PC-9 (cell line): ENCODE data around the gene MOB3A. TPM values are rescaled to one million over a fixed set of nuclear protein-coding genes. Genes with fewer than 3 reads are reported as not detected.

Experiments used
- BruUV-seq: library from RNA; stranded (reverse); fragments of 400-500 nt; replicated peaks from 2 replicates; lab custom pipeline; 2021; lab: Mats Ljungman, UMichigan
- CTCF ChIA-PET: fragments of 300-600 bp; sonication (Branson Sonifier 250); formaldehyde crosslinking; loops from one replicate; lab custom pipeline; 2022; ENCODE audit warnings: antibody characterized with exemption; lab: Charles Lee
- POLR2A ChIA-PET: fragments of 300-600 bp; sonication (Branson Sonifier 250); formaldehyde crosslinking; loops from one replicate; lab custom pipeline; 2022; ENCODE audit warnings: antibody characterized with exemption; ENCODE audit not compliant: unreplicated experiment; lab: Charles Lee
- DNase-seq, 2 experiments: peaks; one replicate each; pipeline versions ENCODE4 v3.0.0 to v3.0.0-alpha.2; 2015 to 2022; ENCODE audit warnings: mixed read lengths in 1 of 2
- H2AFZ ChIP-seq: fragments of 200-600 bp; sonication (generic); 2 replicates; pipeline ENCODE4 v1.8.1; 2017; ENCODE audit warnings: antibody characterized with exemption
- H3F3A ChIP-seq: fragments of 200-600 bp; sonication (generic); 2 replicates; pipeline ENCODE4 v1.8.1; 2017; ENCODE audit warnings: antibody characterized with exemption, mild to moderate bottlenecking, low read depth; ENCODE audit not compliant: insufficient read depth
- H3K27ac ChIP-seq: fragments of 200-600 bp; sonication (generic); 2 replicates; pipeline ENCODE4 v1.6.1; 2016; ENCODE audit warnings: mixed run types
- H3K27me3 ChIP-seq: fragments of 200-600 bp; sonication (generic); 2 replicates; pipeline ENCODE4 v1.6.1; 2016; ENCODE audit warnings: low read depth, mixed run types; ENCODE audit not compliant: insufficient read depth
- H3K36me3 ChIP-seq: fragments of 200-600 bp; sonication (generic); 2 replicates; pipeline ENCODE4 v1.6.1; 2016; ENCODE audit warnings: low read depth, mixed run types
- H3K4me1 ChIP-seq: fragments of 200-600 bp; sonication (generic); replicated peaks from 2 replicates; pipeline ENCODE4 v1.6.1; 2016; ENCODE audit warnings: mixed run types; ENCODE audit not compliant: insufficient read depth
- H3K4me2 ChIP-seq: fragments of 200-600 bp; sonication (generic); 2 replicates; pipeline ENCODE4 v1.6.1; 2017; ENCODE audit warnings: mixed run types
- H3K4me3 ChIP-seq: fragments of 200-600 bp; sonication (generic); 2 replicates; pipeline ENCODE4 v1.6.1; 2016; ENCODE audit warnings: mixed run types
- H3K79me2 ChIP-seq: fragments of 200-600 bp; sonication (generic); 2 replicates; pipeline ENCODE4 v1.6.1; 2017; ENCODE audit warnings: low read depth, mixed run types
- H3K9me2 ChIP-seq: fragments of 200-600 bp; sonication (generic); 2 replicates; pipeline ENCODE4 v1.8.1; 2017; ENCODE audit warnings: mild to moderate bottlenecking; ENCODE audit not compliant: insufficient read depth
- H3K9me3 ChIP-seq: fragments of 200-600 bp; sonication (generic); 2 replicates; pipeline ENCODE4 v1.8.1; 2016; ENCODE audit warnings: low read depth; ENCODE audit not compliant: insufficient read depth
- H4K20me1 ChIP-seq: fragments of 200-600 bp; sonication (generic); 2 replicates; pipeline ENCODE4 v1.8.1; 2017; ENCODE audit not compliant: insufficient read depth
- EZH2 ChIP-seq: fragments of 200-600 bp; sonication (generic); IDR thresholded peaks from 2 replicates; pipeline ENCODE4 v1.8.0; 2017; ENCODE audit warnings: antibody characterized with exemption, low read depth
- intact Hi-C: fragments of 100-400 bp; cut with micrococcal nuclease; formaldehyde crosslinking; loops from one replicate; pipeline ENCODE4 v1.10.0; 2022; ENCODE audit not compliant: unreplicated experiment
- total RNA-seq: library from RNA; stranded (reverse); gene quantifications from 2 replicates; pipeline ENCODE4 v1.2.3, GENCODE V29; 2021
- TF ChIP-seq, protein P1 (sequence below): fragments of 200-600 bp; sonication (generic); conservative IDR thresholded peaks from 2 replicates; pipeline ENCODE4 v1.6.1; 2017; ENCODE audit warnings: mixed run types, antibody characterized with exemption, mild to moderate bottlenecking, moderate library complexity

Gene MOB3A
- total RNA-seq, 1 experiment from 2014 or later: 28.9 TPM

DNA sequence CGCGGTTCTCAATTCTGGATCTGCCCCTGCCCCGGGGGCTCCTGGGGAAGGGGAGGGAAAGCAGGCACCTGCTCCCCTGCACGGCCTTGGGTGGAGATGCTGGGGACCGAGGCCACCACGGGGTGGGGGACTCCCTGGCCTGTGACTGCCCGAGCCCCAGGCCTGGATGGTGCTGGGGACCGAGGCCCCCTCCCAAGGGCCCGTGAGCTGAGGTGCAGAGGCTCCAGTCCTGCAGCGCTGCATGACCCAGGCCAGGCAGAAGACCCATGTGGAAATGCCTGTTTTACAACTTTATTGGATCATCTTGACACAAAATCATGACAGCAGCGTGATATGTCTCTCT lies 4.6 kb upstream of the MOB3A start:
- no peak overlapping the region for H2AFZ ChIP-seq
- intact Hi-C loops: no loop called here
- BruUV-seq: no TSS peak
- ChIA-PET CTCF (no interaction called here), POLR2A (no interaction called here)
- no peak overlapping the region for H3K4me3 ChIP-seq
- 0 out of 2 replicates have a peak, but pooled peaks cover under 1% of the 10 kb centered on the region for H3K79me2 ChIP-seq
- H4K20me1 ChIP-seq: no peaks in the 10 kb centered on the region
- H3K4me1 ChIP-seq: no peaks in the 10 kb centered on the region
- H3F3A ChIP-seq: no peaks in the 10 kb centered on the region
- no peaks in the 10 kb centered on the region for H3K27me3 ChIP-seq
- TF ChIP-seq EZH2: no peak
- TF ChIP-seq, protein P1, sequence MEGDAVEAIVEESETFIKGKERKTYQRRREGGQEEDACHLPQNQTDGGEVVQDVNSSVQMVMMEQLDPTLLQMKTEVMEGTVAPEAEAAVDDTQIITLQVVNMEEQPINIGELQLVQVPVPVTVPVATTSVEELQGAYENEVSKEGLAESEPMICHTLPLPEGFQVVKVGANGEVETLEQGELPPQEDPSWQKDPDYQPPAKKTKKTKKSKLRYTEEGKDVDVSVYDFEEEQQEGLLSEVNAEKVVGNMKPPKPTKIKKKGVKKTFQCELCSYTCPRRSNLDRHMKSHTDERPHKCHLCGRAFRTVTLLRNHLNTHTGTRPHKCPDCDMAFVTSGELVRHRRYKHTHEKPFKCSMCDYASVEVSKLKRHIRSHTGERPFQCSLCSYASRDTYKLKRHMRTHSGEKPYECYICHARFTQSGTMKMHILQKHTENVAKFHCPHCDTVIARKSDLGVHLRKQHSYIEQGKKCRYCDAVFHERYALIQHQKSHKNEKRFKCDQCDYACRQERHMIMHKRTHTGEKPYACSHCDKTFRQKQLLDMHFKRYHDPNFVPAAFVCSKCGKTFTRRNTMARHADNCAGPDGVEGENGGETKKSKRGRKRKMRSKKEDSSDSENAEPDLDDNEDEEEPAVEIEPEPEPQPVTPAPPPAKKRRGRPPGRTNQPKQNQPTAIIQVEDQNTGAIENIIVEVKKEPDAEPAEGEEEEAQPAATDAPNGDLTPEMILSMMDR: no peak
- no peak for DNase-seq
- no peak overlapping the region for H3K27ac ChIP-seq
- H3K36me3 ChIP-seq: no peaks in the 10 kb centered on the region
- no peak overlapping the region for H3K4me2 ChIP-seq
- H3K9me3 ChIP-seq: no peaks in the 10 kb centered on the region
- no peaks in the 10 kb centered on the region for H3K9me2 ChIP-seq

DNA sequence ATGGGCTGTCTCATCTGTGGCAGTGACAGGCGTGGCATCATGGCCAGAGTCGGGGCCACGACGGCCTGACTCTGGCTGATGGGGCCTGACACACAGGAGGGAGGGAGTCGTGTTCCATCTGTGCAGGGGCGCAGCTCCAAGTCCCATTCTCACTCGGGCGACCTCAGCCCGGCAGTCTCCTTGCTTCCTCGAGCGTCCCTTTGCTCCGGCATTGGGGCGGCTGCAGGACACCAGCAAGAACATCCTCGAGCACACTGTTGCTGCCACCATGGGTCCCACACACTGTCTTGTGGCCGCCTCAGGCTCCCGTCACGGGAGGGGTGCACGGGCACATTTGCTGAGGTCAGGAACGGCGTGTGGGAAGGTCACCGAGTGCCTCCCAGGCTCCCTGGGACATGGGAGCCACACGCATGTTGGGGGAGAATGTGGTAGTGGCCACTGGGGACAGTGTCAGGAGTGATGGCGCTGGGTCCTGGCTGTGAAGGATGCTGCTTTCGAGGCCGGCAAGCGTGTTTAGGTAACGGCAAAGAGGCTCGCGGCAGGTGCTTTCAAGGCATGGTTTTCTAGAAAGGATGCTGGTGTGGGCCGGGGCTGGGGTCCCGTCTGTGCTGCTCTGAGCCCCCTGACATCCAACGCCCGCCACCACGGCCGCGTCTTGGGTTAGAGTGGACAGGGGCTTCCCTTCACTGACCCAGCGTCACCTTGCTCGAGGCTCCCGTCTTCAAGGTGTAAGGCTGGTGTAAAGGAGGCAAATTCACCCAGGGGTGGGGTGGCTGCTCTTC lies 4.0 kb upstream of the MOB3A start:
- H3K4me2 ChIP-seq: no peak overlapping the region
- no peaks in the 10 kb centered on the region for H3K9me3 ChIP-seq
- BruUV-seq: no TSS peak
- H3K4me1 ChIP-seq: no peaks in the 10 kb centered on the region
- H2AFZ ChIP-seq: no peak overlapping the region
- H3K36me3 ChIP-seq: no peaks in the 10 kb centered on the region
- POLR2A ChIA-PET: no interaction called here
- no peaks in the 10 kb centered on the region for H3F3A ChIP-seq
- no peak overlapping the region for H3K27ac ChIP-seq
- H3K79me2 ChIP-seq: peaks cover 6% of the 10 kb centered on the region; the same call in 1 of the 2 replicates
- no peaks in the 10 kb centered on the region for H3K9me2 ChIP-seq
- no peaks in the 10 kb centered on the region for H4K20me1 ChIP-seq
- no peak for TF ChIP-seq EZH2
- TF ChIP-seq, protein P1: no peak
- no peak for DNase-seq
- CTCF ChIA-PET: no interaction called here
- H3K27me3 ChIP-seq: no peaks in the 10 kb centered on the region
- intact Hi-C loops: loop anchor here (10.0 kb wide), 1 partner anchor 55 kb away; the partner anchor contains the start of gene AP3D1
- no peak overlapping the region for H3K4me3 ChIP-seq

GRCh38 chr19:2099054-2099501 lies 3.0 kb upstream of the MOB3A start:
- H3K9me2 ChIP-seq: no peaks in the 10 kb centered on the region
- CTCF ChIA-PET: no interaction called here
- no peaks in the 10 kb centered on the region for H3K27me3 ChIP-seq
- H4K20me1 ChIP-seq: no peaks in the 10 kb centered on the region
- H3K27ac ChIP-seq: no peak overlapping the region
- no peaks in the 10 kb centered on the region for H3F3A ChIP-seq
- no peaks in the 10 kb centered on the region for H3K36me3 ChIP-seq
- POLR2A ChIA-PET: no interaction called here
- peaks cover 7% of the 10 kb centered on the region; the same call in 1 of the 2 replicates for H3K79me2 ChIP-seq
- H3K4me3 ChIP-seq: no peak overlapping the region
- no peak overlapping the region for H2AFZ ChIP-seq
- no peak overlapping the region for H3K4me2 ChIP-seq
- TF ChIP-seq, protein P1: no peak
- no peaks in the 10 kb centered on the region for H3K4me1 ChIP-seq
- no peaks in the 10 kb centered on the region for H3K9me3 ChIP-seq
- intact Hi-C loops: loop anchor here (10.0 kb wide), 1 partner anchor 56 kb away; the partner anchor contains the start of gene AP3D1
- DNase-seq: no peak
- no TSS peak for BruUV-seq
